ENCODE results near the gene LRRC14B.
A peak's percentile ranks its signal among the peaks of the same experiment; 100 is the strongest.
"Not testable (repeated sequence)": the region's sequence is repeated elsewhere in the genome, so short reads cannot be mapped to it uniquely, and the experiment has no call there.

Gene LRRC14B

GRCh38 chr5:215256-215655 is 24.0 kb downstream of the LRRC14B start:
- DNase-seq: not testable (repeated sequence)

- not testable (repeated sequence) for DNase-seq
Measured at GRCh38 chr5:216076-216475, 24.8 kb downstream of the LRRC14B start.

- DNase-seq: peak; percentile 95 to 98 (median 97)
Measured at GRCh38 chr5:217494-218456, 26.5 kb downstream of the LRRC14B start, which contains the start of the genes CCDC127 and SDHA. TSS of gene CCDC127 (minus strand) at chr5:218153. CDS start at chr5:216849, 1,304 bp downstream. TSS of gene SDHA (plus strand) at chr5:218320. CDS start at chr5:218356, 36 bp downstream.

DNA sequence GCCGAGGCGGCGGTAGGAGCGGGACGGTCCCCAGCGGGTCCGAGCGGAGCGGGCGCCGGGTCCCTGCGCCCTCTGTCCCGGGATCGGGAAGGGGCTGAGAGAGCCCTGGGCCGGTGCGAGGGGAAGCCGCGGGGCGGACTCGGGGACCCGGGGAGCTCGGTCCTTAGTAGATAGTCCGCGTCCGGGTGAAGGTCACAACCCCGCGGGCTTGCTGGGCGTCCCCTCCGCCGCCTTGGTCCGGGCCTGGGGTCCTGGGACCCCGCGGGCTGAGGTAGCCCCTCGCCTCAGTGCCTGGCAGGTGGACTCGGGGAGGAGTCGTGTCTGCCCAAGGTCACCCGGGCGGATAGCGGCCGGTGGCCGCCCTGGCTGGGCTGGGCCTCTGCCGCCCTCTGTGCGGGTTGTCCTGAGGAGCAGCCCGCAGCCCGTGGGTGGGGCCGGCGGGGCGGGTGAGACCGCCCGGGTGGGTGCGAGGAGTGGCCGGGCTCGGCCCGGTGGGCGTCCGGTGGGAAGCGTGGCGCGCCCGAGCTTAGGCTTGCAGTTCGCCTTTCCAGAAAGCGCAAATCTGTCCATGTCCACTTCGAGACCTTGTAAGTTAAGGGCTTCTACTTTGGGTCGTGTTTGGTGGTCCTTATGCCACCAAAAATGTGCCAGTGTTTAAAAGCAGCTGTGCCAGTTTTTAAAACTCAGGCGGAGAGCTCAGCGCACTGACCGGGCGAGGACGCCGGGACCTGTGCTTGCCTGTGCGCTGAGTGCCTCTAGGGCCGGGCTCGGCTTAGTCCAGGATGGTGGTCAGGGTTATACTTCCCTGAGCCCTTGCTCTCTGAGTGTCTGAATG is 27.4 kb downstream of the LRRC14B start:
- no peak for DNase-seq

DNA sequence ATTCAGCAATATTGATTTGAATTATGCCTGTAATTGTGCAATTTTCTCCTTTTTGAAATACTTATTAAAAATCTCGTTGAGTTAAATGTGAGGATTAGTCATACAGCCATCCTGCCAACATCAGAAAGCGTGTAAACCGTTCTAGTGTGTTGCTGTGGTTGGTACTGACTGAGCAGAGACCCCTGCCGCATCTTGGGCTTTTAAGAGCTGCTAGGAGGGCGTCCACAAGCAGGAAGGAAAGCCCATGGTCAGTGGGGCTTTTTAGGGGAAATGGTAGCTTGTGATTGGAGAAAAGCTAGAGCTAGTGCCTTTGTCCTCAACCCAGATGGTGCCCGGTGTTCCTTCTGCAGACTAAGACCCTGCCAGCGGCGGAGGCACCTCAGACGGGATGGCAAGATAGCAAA is 28.2 kb downstream of the LRRC14B start:
- DNase-seq: no peak

DNA sequence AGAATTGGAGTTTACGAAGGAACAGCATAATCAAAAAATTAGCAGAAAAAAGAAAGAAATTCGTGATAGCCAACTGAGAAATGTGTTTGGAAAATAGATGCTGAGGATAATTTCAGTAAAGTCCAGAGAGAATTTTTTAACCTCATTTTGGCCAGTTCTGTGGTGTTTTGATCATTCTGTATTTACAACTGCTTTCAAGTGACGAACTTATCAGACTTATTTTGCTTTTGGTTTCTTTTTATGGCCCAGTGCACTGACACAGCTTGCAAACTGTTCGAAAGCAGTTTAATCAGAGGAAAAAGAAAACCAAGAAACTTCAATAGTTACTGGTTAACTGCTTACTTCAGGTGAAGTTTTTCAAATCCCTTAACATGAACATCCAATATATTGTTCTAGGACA is 28.7 kb downstream of the LRRC14B start:
- no peak for DNase-seq

- not testable (repeated sequence) for DNase-seq
Measured at GRCh38 chr5:222951-223715, 31.8 kb downstream of the LRRC14B start.

DNA sequence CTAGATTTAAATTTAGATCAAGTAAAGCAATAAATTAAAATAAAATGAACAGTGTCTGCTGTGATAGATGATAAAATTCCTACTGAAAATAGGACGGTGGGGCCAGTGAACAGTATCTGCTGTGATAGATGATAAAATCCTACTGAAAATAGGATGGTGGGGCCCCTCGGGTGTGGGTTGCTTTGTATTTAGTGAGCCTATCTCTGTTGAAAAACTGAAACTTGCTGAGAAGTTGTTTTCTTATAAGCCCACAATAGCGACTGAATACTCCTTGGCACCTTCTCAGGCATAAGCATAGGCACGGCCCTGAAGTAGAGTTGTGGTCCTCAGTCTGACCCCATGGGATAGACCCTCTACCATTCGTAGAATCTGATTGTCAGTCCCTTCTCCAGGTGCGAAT is 32.5 kb downstream of the LRRC14B start:
- no peak for DNase-seq

- no peak for DNase-seq
Measured at GRCh38 chr5:225334-225733, 34.0 kb downstream of the LRRC14B start.

DNA sequence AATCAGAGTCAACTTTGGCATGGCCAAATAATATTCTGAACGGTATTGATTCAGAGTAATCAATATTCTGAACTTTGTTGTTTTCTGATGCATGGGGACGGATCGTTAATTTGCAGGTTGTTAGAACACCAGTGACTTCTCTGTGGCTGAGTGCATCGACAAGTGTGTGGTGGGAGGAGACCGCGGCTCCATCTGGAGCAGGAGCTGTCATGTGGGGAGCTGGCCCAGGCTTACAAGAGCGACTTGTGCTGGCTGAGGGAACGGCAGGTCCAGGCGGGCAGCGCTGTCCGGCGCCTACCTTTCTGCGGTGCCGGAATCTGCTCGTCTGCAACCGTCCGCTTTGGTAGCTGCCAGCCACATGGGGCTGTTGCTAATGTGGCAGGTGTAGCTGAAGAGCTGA is 36.1 kb downstream of the LRRC14B start:
- DNase-seq: not testable (repeated sequence)

- no peak for DNase-seq
Measured at GRCh38 chr5:228886-229285, 37.6 kb downstream of the LRRC14B start.

DNA sequence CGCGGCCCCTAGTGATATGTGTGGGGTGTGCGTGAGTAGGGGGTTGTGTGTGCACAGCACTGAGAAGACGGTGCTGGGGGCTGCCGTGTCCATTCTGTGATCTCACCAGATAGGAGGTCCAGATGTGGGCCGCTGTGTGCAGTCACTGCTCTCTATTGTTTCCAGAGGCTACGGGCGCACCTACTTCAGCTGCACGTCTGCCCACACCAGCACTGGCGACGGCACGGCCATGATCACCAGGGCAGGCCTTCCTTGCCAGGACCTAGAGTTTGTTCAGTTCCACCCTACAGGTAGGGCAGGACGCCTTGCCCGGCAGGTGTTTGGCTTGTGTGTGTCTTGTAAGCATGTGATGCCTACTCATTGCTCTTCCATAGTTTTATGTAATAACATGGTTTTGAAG is 39.4 kb downstream of the LRRC14B start:
- no peak for DNase-seq

DNA sequence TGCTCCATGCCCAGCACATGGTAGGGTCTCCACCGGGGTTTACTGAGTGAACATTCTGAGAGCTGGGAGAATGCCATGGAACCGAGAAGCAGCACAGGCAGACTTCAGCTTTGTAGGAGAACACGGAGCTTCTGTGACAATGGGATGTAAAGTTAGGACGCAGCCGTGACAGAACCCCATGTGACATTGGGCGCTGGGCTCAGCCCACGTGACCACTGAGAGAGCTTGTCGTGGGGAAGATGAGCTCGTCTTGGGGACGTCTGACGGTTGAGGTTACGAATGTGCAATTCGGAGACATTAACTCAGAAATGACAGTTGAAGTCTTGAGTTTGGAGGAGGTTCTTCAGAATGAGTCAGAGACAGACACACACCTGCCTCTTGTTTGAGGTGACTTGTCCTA is 40.4 kb downstream of the LRRC14B start:
- DNase-seq: no peak

- not testable (repeated sequence) for DNase-seq
Measured at GRCh38 chr5:233426-233825, 42.1 kb downstream of the LRRC14B start.

DNA sequence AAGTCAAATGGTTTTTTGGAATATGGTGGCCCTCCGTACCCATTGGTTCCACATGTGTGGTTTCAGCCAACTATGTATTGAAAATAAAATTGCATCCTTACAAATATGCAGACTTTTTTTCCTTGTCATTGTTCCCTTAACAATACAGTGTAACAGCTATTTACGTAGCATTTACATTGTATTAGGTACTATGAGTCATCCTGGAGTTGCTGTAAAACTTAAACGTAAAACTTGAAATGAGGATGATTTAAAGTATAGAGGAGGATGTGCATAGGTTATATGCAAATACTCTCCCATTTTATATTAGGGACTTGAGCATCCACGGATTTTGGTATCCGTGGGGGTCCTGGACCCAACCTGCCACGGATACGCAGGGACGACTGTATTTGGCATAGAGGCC is 43.2 kb downstream of the LRRC14B start:
- no peak for DNase-seq

DNA sequence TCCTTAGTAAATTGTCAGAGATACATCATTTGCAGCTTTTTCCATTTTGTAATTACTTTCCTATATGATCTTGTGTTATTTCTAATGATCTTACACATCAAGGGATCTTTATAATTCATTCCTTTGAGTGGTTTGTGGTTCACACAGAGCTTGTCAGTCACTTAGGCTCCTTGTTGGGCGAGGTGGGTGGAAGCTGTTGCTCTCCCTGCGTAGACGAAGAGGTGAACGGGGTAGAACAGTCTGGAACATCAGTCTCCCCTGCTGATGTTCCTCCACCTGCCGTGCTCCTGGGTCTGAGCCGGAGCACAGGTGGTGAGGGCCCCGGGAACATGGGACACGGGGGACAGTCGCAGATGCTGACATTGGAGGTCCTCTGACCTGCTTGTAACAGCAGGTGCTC is 44.2 kb downstream of the LRRC14B start:
- not testable (repeated sequence) for DNase-seq

- DNase-seq: not testable (repeated sequence)
Measured at GRCh38 chr5:237931-238330, 46.6 kb downstream of the LRRC14B start.

DNA sequence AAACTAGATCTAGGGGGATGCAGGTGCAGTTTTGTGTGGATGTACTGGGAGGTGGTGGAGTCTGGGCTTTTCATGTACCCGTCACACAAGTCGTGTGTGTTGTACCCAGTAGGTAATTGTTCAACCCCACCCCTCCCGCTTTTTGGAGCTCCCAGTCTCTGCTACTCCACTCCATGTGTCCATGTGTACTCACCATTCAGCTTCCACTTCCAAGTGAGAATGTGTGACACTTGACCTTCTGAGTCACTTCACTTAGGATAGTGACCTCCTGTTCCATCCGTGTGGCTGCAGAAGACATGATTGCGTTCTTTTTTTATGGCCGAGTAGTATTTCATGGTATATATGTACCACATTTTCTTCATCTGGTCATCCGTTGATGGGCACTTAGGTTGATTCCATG is 49.3 kb downstream of the LRRC14B start:
- not testable (repeated sequence) for DNase-seq

DNA sequence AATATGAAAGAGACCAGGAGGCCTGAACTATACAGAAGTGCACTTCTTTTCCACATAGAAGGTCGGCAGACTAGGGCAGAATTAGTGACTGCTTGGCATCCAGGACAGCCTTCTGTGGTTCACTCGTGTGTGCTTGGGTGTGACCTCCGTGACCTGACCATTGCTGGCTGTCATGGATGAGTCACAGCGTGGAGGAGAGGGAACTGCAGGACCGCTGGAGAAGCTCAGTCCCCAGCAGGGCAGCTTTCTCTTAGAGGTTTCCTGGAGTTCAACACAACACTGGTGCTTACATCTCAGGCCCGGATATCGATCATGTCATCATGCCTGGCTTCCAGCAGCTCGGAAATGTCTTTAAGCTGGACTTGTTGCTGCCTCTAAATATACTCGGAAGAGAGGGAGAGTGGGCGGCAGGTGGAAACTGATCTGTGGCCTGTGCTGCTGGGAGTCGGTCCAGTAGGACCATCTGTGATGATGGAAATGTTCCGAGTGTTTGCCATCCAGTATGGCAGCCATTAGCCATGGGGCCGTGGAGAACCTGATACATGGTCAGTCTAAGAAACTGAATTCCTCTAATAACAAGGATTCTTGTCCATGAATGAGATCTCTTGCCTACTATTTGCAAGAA is 49.9 kb downstream of the LRRC14B start:
- DNase-seq: not testable (repeated sequence)

- DNase-seq: not testable (repeated sequence)
Measured at GRCh38 chr5:243683-244367, 52.5 kb downstream of the LRRC14B start.

GRCh38 chr5:245717-246116 is 54.4 kb downstream of the LRRC14B start:
- DNase-seq: not testable (repeated sequence)
